MCF 10A (cell line): Measurements from ENCODE around the gene IFNLR1. TPM values are rescaled to one million over a fixed set of nuclear protein-coding genes. Genes with fewer than 3 reads are reported as not detected.

Experiments used
- BruUV-seq: library from RNA; stranded (reverse); fragments of 400-500 nt; replicated peaks from 2 replicates; lab custom pipeline; 2021; lab: Mats Ljungman, UMichigan
- CTCF ChIA-PET: fragments of 300-600 bp; sonication (Branson Sonifier 250); formaldehyde crosslinking; extraction: SDS; loops from one replicate; lab custom pipeline; 2021; ENCODE audit warnings: antibody characterized with exemption, inconsistent platforms; lab: Yijun Ruan, JAX
- POLR2A ChIA-PET: fragments of 300-600, 350-650 bp; sonication (Branson Sonifier 250); formaldehyde crosslinking; extraction: SDS; loops from one replicate; lab custom pipeline; 2020; ENCODE audit warnings: antibody characterized with exemption, inconsistent platforms; lab: Yijun Ruan, JAX
- DNase-seq: peaks from one replicate; pipeline ENCODE4 v3.0.0-alpha.2; 2018; ENCODE audit not compliant: unreplicated experiment
- H3K27ac Mint-ChIP-seq: one replicate; pipeline ENCODE4 v1.8.0; 2022; ENCODE audit warnings: mild to moderate bottlenecking, low read depth, mixed read lengths; ENCODE audit not compliant: unreplicated experiment
- H3K27me3 Mint-ChIP-seq: one replicate; pipeline ENCODE4 v1.8.0; 2022; ENCODE audit warnings: mixed read lengths; ENCODE audit not compliant: insufficient read depth, unreplicated experiment
- H3K36me3 Mint-ChIP-seq: one replicate; pipeline ENCODE4 v1.8.0; 2022; ENCODE audit warnings: mild to moderate bottlenecking, moderate library complexity, mixed read lengths; ENCODE audit not compliant: insufficient read depth, unreplicated experiment
- H3K4me1 Mint-ChIP-seq: one replicate; pipeline ENCODE4 v1.8.0; 2022; ENCODE audit warnings: mixed read lengths; ENCODE audit not compliant: insufficient read depth, unreplicated experiment
- H3K4me3 Mint-ChIP-seq: one replicate; pipeline ENCODE4 v1.8.0; 2022; ENCODE audit warnings: mild to moderate bottlenecking, moderate library complexity, mixed read lengths; ENCODE audit not compliant: unreplicated experiment
- H3K9me3 Mint-ChIP-seq: one replicate; pipeline ENCODE4 v1.8.0; 2022; ENCODE audit warnings: mixed read lengths; ENCODE audit not compliant: unreplicated experiment
- CTCF ChIP-seq: fragments of 200-600 bp; IDR thresholded peaks from one replicate; pipeline ENCODE4 v1.8.0; 2022; ENCODE audit warnings: antibody characterized with exemption, mild to moderate bottlenecking; ENCODE audit not compliant: unreplicated experiment
- intact Hi-C: fragments of 100-400 bp; cut with micrococcal nuclease; formaldehyde crosslinking; loops from 2 replicates; pipeline ENCODE4 v1.14.1; 2022
- total RNA-seq: library from RNA; stranded (reverse); gene quantifications from 2 replicates; pipeline ENCODE4 v1.2.3, GENCODE V29; 2022

Gene IFNLR1
- total RNA-seq, 1 experiment from 2014 or later = 0.19 TPM

DNA sequence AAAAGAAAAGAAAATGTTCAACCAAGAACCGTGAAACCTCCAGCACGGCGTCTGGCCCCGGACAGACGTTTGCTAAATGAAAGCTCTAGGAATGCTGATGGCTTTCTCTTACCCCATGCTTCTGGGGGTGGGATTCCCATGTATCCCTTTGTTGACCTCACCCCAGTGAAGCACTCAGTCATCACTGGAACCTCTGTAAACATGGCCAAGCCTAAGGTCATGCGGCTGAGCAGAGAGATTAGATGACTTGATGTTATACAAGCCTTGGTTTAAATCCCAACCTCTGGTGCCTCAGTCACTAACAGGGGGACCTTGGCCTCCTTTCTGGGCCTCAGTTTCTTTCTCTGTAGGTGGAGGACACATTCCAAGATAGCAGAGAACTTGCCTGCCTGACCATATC is 72.3 kb downstream of the IFNLR1 start:
- no peaks in the 10 kb centered on the region for H3K9me3 Mint-ChIP-seq
- no peaks in the 10 kb centered on the region for H3K27me3 Mint-ChIP-seq
- BruUV-seq = no TSS peak
- H3K4me3 Mint-ChIP-seq = no peak overlapping the region
- no peaks in the 10 kb centered on the region for H3K36me3 Mint-ChIP-seq
- no peak for TF ChIP-seq CTCF
- DNase-seq = no peak
- H3K27ac Mint-ChIP-seq = no peak overlapping the region
- ChIA-PET CTCF (interaction anchor here (0.7 to 4.7 kb wide), 7 partner anchors 17 to 343 kb away, joined by 3 to 37 read pairs (median 3); no protein-coding TSS in a partner anchor), POLR2A (no interaction called here)
- H3K4me1 Mint-ChIP-seq = peaks cover 30% of the 10 kb centered on the region
- intact Hi-C loops = loop anchor here (10.0 kb wide), 1 partner anchor 160 kb away; the partner anchor contains the start of gene PNRC2

DNA sequence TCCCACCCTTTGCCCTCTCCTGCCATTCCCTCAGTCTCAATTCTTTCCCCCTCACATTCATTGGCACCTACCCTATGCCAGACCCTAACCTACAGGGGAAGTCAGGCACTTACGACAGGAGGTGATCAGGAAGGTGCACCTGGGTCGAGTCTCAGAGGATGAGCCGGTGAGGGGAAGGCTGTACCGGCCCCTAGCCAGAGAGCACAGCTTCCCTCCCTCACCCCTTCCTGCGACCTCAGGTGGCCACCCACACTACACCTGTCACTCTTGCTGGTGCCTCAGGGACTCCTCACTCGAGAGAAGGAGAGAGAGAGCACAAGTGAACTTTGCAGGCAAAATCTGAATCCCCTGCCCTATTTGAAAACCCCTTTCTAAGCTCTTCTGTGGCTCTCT is 73.5 kb downstream of the IFNLR1 start:
- Mint-ChIP-seq H3K4me1 (peaks cover 31% of the 10 kb centered on the region), H3K36me3 (no peaks in the 10 kb centered on the region), H3K27me3 (no peaks in the 10 kb centered on the region), H3K27ac (no peak overlapping the region), H3K4me3 (no peak overlapping the region), H3K9me3 (no peaks in the 10 kb centered on the region)
- POLR2A ChIA-PET = interaction anchor here (0.7 kb wide), 1 partner anchor 322 kb away, joined by 3 read pairs; no protein-coding TSS in a partner anchor
- no peak for TF ChIP-seq CTCF
- intact Hi-C loops = loop anchor here (10.0 kb wide), 1 partner anchor 159 kb away; the partner anchor contains the start of gene PNRC2
- DNase-seq = no peak
- CTCF ChIA-PET = interaction anchor here (0.6 to 4.7 kb wide), 11 partner anchors 8 to 342 kb away, joined by 3 to 37 read pairs (median 4); no protein-coding TSS in a partner anchor
- no TSS peak for BruUV-seq

DNA sequence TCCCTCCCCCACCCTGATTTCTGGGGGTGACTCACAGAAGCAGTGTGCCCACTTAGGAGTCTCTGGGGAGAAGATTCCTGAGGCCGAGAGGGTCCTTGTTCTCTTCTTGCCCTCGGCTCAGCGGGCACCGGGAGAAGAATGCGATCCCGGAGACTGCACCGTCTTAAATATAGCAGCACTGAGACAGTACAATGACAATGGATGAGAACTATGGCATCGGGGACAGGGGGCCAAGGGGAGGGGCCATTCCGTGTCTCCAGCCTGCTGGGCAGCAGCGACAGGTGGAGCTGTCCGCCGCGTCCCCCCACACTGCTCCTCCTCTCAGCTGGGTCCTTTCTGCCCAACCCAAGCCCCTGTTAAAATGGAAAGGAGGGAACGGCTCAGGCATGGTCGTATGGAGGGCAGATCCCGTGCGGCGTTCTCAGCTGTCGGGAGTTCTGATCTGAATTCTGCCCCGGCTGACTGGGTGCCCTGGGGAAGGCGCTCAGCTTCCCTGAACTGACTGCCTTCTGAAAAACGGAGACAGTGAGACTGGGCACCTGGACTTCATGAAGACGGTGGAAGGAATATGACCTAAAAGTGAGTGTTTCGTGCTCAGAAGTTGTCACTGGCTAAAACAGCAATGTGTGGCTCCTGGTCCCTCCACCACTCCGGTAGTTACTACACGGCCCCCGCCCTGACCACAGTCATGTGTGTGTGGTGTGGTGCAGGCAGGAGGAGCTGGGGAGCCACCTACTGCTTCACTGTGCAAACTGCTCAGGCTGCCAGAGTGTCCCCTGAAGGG is 74.9 kb downstream of the IFNLR1 start, which contains the start of gene MYOM3:
Gene MYOM3, minus strand, starts transcription at position 140 of the 784 bp plus-strand sequence. CDS start 3,499 bp downstream, outside the sequence.
- intact Hi-C loops = loop anchor here (1.0 to 10.0 kb wide), 3 partner anchors 41 to 157 kb away; partner anchors contain the start of genes PNRC2 and SRSF10
- Mint-ChIP-seq H3K36me3 (no peaks in the 10 kb centered on the region), H3K4me1 (peaks cover 21% of the 10 kb centered on the region), H3K9me3 (no peaks in the 10 kb centered on the region), H3K27me3 (no peaks in the 10 kb centered on the region), H3K27ac (no peak within 1 kb of the TSS), H3K4me3 (no peak within 1 kb of the TSS)
- BruUV-seq = no TSS peak
- POLR2A ChIA-PET = interaction anchor here (0.6 to 1.7 kb wide), 2 partner anchors 21 to 40 kb away, joined by 3 to 4 read pairs; no protein-coding TSS in a partner anchor
- DNase-seq = peak; percentile 66
- CTCF ChIA-PET = interaction anchor here (0.5 to 4.7 kb wide), 13 partner anchors 9 to 700 kb away, joined by 3 to 37 read pairs (median 4); no protein-coding TSS in a partner anchor
- peak; percentile 65 for TF ChIP-seq CTCF
